Measurements from ENCODE around the gene LNPK. TPM values are rescaled to one million over a fixed set of nuclear protein-coding genes. Genes with fewer than 3 reads are reported as not detected.

The LNPK gene
- total RNA-seq, 1 donor from 2014 or later, result 33.7 TPM

- Mint-ChIP-seq H3K27ac (no peak overlapping the region), H3K9me3 (no peaks in the 10 kb centered on the region), H3K36me3 (peaks cover 11% of the 10 kb centered on the region), H3K27me3 (no peaks in the 10 kb centered on the region), H3K4me3 (no peak overlapping the region), H3K4me1 (ENCODE audit: unreplicated experiment) (peaks cover 5% of the 10 kb centered on the region)
- no peak for DNase-seq (ENCODE audit: extremely low spot score, unreplicated experiment)
- TF ChIP-seq CTCF (conservative IDR thresholded peaks at IDR 0.05), result no peak
These were observed 66.5 kb downstream of the LNPK start for GRCh38 chr2:175935289-175936181.

- Mint-ChIP-seq H3K9me3 (no peaks in the 10 kb centered on the region), H3K27me3 (no peaks in the 10 kb centered on the region), H3K4me1 (ENCODE audit: unreplicated experiment) (peaks cover 5% of the 10 kb centered on the region), H3K36me3 (peaks cover 7% of the 10 kb centered on the region), H3K27ac (no peak overlapping the region), H3K4me3 (no peak overlapping the region)
- DNase-seq (ENCODE audit: extremely low spot score, unreplicated experiment), result no peak
- no peak for TF ChIP-seq CTCF (conservative IDR thresholded peaks at IDR 0.05)
These were observed 69.4 kb downstream of the LNPK start for GRCh38 chr2:175932675-175933074.

- peaks cover 13% of the 10 kb centered on the region for H3K36me3 Mint-ChIP-seq
- TF ChIP-seq CTCF (conservative IDR thresholded peaks at IDR 0.05), result no peak
- DNase-seq (ENCODE audit: extremely low spot score, unreplicated experiment), result no peak
- H3K27me3 Mint-ChIP-seq, result no peaks in the 10 kb centered on the region
- H3K9me3 Mint-ChIP-seq, result no peaks in the 10 kb centered on the region
- H3K27ac Mint-ChIP-seq, result no peak overlapping the region
- H3K4me1 Mint-ChIP-seq (ENCODE audit: unreplicated experiment), result peaks cover 5% of the 10 kb centered on the region
- no peak overlapping the region for H3K4me3 Mint-ChIP-seq
These were observed 70.3 kb downstream of the LNPK start for GRCh38 chr2:175931805-175932204.

- H3K4me3 Mint-ChIP-seq, result no peak overlapping the region
- peak overlapping the region; percentile 17 for H3K27ac Mint-ChIP-seq
- DNase-seq (ENCODE audit: extremely low spot score, unreplicated experiment), result no peak
- H3K4me1 Mint-ChIP-seq (ENCODE audit: unreplicated experiment), result peaks cover 5% of the 10 kb centered on the region
- H3K27me3 Mint-ChIP-seq, result no peaks in the 10 kb centered on the region
- H3K36me3 Mint-ChIP-seq, result peaks cover 11% of the 10 kb centered on the region
- no peak for TF ChIP-seq CTCF (conservative IDR thresholded peaks at IDR 0.05)
- H3K9me3 Mint-ChIP-seq, result no peaks in the 10 kb centered on the region
These were observed 71.6 kb downstream of the LNPK start for GRCh38 chr2:175930504-175930903.

- no peak for TF ChIP-seq CTCF (conservative IDR thresholded peaks at IDR 0.05)
- Mint-ChIP-seq H3K27me3 (no peaks in the 10 kb centered on the region), H3K4me1 (ENCODE audit: unreplicated experiment) (peaks cover 5% of the 10 kb centered on the region), H3K4me3 (no peak overlapping the region), H3K9me3 (no peaks in the 10 kb centered on the region), H3K27ac (peak overlapping the region; percentile 17), H3K36me3 (peaks cover 12% of the 10 kb centered on the region)
- DNase-seq (ENCODE audit: extremely low spot score, unreplicated experiment), result no peak
These were observed 72.2 kb downstream of the LNPK start for GRCh38 chr2:175929850-175930249.

Measured in type B pancreatic cell (in vitro differentiated cells).